ENCODE measurements around the gene PRR20G.

Gene PRR20G

GRCh38 chr3:127288921-127289705 lies 1.3 kb upstream of the PRR20G start:
- CTCF ChIA-PET, result interaction anchor here (1.2 kb wide), 1 partner anchor 15 kb away, joined by 3 read pairs; no protein-coding TSS in a partner anchor
- DNase-seq, result peak; percentile 49
- Mint-ChIP-seq H3K4me1 (no peaks in the 10 kb centered on the region), H3K4me3 (no peak overlapping the region), H3K27me3 (no peaks in the 10 kb centered on the region), H3K27ac (no peak overlapping the region), H3K9me3 (peaks cover 7% of the 10 kb centered on the region), H3K36me3 (no peaks in the 10 kb centered on the region)

- no peaks in the 10 kb centered on the region for H3K27me3 Mint-ChIP-seq
- CTCF ChIA-PET, result interaction anchor here (1.2 kb wide), 1 partner anchor 16 kb away, joined by 3 read pairs; no protein-coding TSS in a partner anchor
- no peaks in the 10 kb centered on the region for H3K4me1 Mint-ChIP-seq
- no peak overlapping the region for H3K4me3 Mint-ChIP-seq
- H3K36me3 Mint-ChIP-seq, result no peaks in the 10 kb centered on the region
- no peak for DNase-seq
- H3K9me3 Mint-ChIP-seq, result peaks cover 7% of the 10 kb centered on the region
- no peak overlapping the region for H3K27ac Mint-ChIP-seq
These were observed 497 bp upstream of the PRR20G start for GRCh38 chr3:127288343-127288742.

- H3K36me3 Mint-ChIP-seq, result no peaks in the 10 kb centered on the region
- no peak overlapping the region for H3K4me3 Mint-ChIP-seq
- no peak overlapping the region for H3K27ac Mint-ChIP-seq
- H3K27me3 Mint-ChIP-seq, result no peaks in the 10 kb centered on the region
- CTCF ChIA-PET, result no interaction called here
- H3K9me3 Mint-ChIP-seq, result peaks cover 7% of the 10 kb centered on the region
- H3K4me1 Mint-ChIP-seq, result no peaks in the 10 kb centered on the region
- no peak for DNase-seq
These were observed 1.2 kb downstream of the PRR20G start for GRCh38 chr3:127286571-127287140.

- H3K27ac Mint-ChIP-seq, result no peak overlapping the region
- no peaks in the 10 kb centered on the region for H3K4me1 Mint-ChIP-seq
- CTCF ChIA-PET, result no interaction called here
- no peaks in the 10 kb centered on the region for H3K27me3 Mint-ChIP-seq
- no peak overlapping the region for H3K4me3 Mint-ChIP-seq
- no peaks in the 10 kb centered on the region for H3K36me3 Mint-ChIP-seq
- DNase-seq, result no peak
- peaks cover 7% of the 10 kb centered on the region for H3K9me3 Mint-ChIP-seq
These were observed 3.6 kb downstream of the PRR20G start for GRCh38 chr3:127284258-127284657.

- Mint-ChIP-seq H3K36me3 (no peaks in the 10 kb centered on the region), H3K27me3 (peaks cover 9% of the 10 kb centered on the region), H3K9me3 (no peaks in the 10 kb centered on the region), H3K4me1 (no peaks in the 10 kb centered on the region), H3K4me3 (no peak overlapping the region), H3K27ac (no peak overlapping the region)
- CTCF ChIA-PET, result interaction anchor here (0.8 kb wide), 1 partner anchor 73 kb away, joined by 3 read pairs; no protein-coding TSS in a partner anchor
- no peak for DNase-seq
These were observed 10.3 kb downstream of the PRR20G start for GRCh38 chr3:127277561-127277960.

GRCh38 chr3:127276995-127277394 lies 10.9 kb downstream of the PRR20G start:
- Mint-ChIP-seq H3K4me3 (no peak overlapping the region), H3K27ac (no peak overlapping the region), H3K9me3 (no peaks in the 10 kb centered on the region), H3K36me3 (no peaks in the 10 kb centered on the region), H3K27me3 (peaks cover 9% of the 10 kb centered on the region), H3K4me1 (no peaks in the 10 kb centered on the region)
- DNase-seq, result no peak
- CTCF ChIA-PET, result no interaction called here

GRCh38 chr3:127276396-127276795 lies 11.4 kb downstream of the PRR20G start:
- Mint-ChIP-seq H3K36me3 (no peaks in the 10 kb centered on the region), H3K4me3 (no peak overlapping the region), H3K9me3 (no peaks in the 10 kb centered on the region), H3K4me1 (no peaks in the 10 kb centered on the region), H3K27me3 (peaks cover 9% of the 10 kb centered on the region), H3K27ac (no peak overlapping the region)
- CTCF ChIA-PET, result no interaction called here
- DNase-seq, result no peak

GRCh38 chr3:127275287-127275781 lies 12.5 kb downstream of the PRR20G start:
- H3K4me1 Mint-ChIP-seq, result no peaks in the 10 kb centered on the region
- H3K4me3 Mint-ChIP-seq, result no peak overlapping the region
- H3K9me3 Mint-ChIP-seq, result no peaks in the 10 kb centered on the region
- CTCF ChIA-PET, result no interaction called here
- H3K27me3 Mint-ChIP-seq, result peaks cover 9% of the 10 kb centered on the region
- no peak overlapping the region for H3K27ac Mint-ChIP-seq
- no peaks in the 10 kb centered on the region for H3K36me3 Mint-ChIP-seq
- no peak for DNase-seq

- H3K4me3 Mint-ChIP-seq, result no peak overlapping the region
These were observed 13.6 kb downstream of the PRR20G start for GRCh38 chr3:127274200-127274760.

GRCh38 chr3:127273206-127273605 lies 14.6 kb downstream of the PRR20G start:
- Mint-ChIP-seq H3K27me3 (peaks cover 2% of the 10 kb centered on the region), H3K4me3 (no peak overlapping the region), H3K9me3 (peaks cover 6% of the 10 kb centered on the region), H3K27ac (no peak overlapping the region), H3K4me1 (no peaks in the 10 kb centered on the region), H3K36me3 (no peaks in the 10 kb centered on the region)
- DNase-seq, result no peak
- CTCF ChIA-PET, result no interaction called here

More at GRCh38 chr3:127274200-127274760, 13.6 kb downstream of the PRR20G start:
- CTCF ChIA-PET, result no interaction called here
- no peak for DNase-seq
- Mint-ChIP-seq H3K27ac (no peak overlapping the region), H3K27me3 (peaks cover 9% of the 10 kb centered on the region), H3K36me3 (no peaks in the 10 kb centered on the region), H3K9me3 (no peaks in the 10 kb centered on the region), H3K4me1 (no peaks in the 10 kb centered on the region)

GRCh38 chr3:127266186-127266585 lies 21.7 kb downstream of the PRR20G start:
- Mint-ChIP-seq H3K27me3 (peaks cover 2% of the 10 kb centered on the region), H3K4me3 (no peak overlapping the region), H3K4me1 (no peaks in the 10 kb centered on the region), H3K9me3 (peaks cover 6% of the 10 kb centered on the region), H3K27ac (no peak overlapping the region), H3K36me3 (no peaks in the 10 kb centered on the region)
- CTCF ChIA-PET, result no interaction called here
- no peak for DNase-seq

- no peaks in the 10 kb centered on the region for H3K36me3 Mint-ChIP-seq
- CTCF ChIA-PET, result interaction anchor here (0.5 kb wide), 1 partner anchor 514 kb away, joined by 3 read pairs; no protein-coding TSS in a partner anchor
- H3K9me3 Mint-ChIP-seq, result peaks cover 6% of the 10 kb centered on the region
- DNase-seq, result no peak
- H3K4me1 Mint-ChIP-seq, result no peaks in the 10 kb centered on the region
- H3K27me3 Mint-ChIP-seq, result peaks cover 4% of the 10 kb centered on the region
- H3K27ac Mint-ChIP-seq, result no peak overlapping the region
- H3K4me3 Mint-ChIP-seq, result no peak overlapping the region
These were observed 22.3 kb downstream of the PRR20G start for GRCh38 chr3:127265581-127265981.

GRCh38 chr3:127264794-127265514 lies 22.9 kb downstream of the PRR20G start:
- Mint-ChIP-seq H3K4me1 (no peaks in the 10 kb centered on the region), H3K36me3 (no peaks in the 10 kb centered on the region), H3K27me3 (peaks cover 4% of the 10 kb centered on the region), H3K9me3 (peaks cover 6% of the 10 kb centered on the region), H3K4me3 (no peak overlapping the region), H3K27ac (no peak overlapping the region)
- CTCF ChIA-PET, result no interaction called here
- DNase-seq, result no peak

- H3K4me3 Mint-ChIP-seq, result no peak overlapping the region
- H3K27me3 Mint-ChIP-seq, result peaks cover 6% of the 10 kb centered on the region
- H3K36me3 Mint-ChIP-seq, result no peaks in the 10 kb centered on the region
- DNase-seq, result no peak
- no peaks in the 10 kb centered on the region for H3K4me1 Mint-ChIP-seq
- H3K9me3 Mint-ChIP-seq, result peaks cover 6% of the 10 kb centered on the region
- no peak overlapping the region for H3K27ac Mint-ChIP-seq
- CTCF ChIA-PET, result no interaction called here
These were observed 23.6 kb downstream of the PRR20G start for GRCh38 chr3:127264292-127264691.
